Measurements from ENCODE around the gene SYNE4. TPM values are rescaled to one million over a fixed set of nuclear protein-coding genes. Genes with fewer than 3 reads are reported as not detected.

The SYNE4 gene
- polyA plus RNA-seq, 1 of the 3 experiments (the other 2 are of a cell fraction), result 0.48 TPM

DNA sequence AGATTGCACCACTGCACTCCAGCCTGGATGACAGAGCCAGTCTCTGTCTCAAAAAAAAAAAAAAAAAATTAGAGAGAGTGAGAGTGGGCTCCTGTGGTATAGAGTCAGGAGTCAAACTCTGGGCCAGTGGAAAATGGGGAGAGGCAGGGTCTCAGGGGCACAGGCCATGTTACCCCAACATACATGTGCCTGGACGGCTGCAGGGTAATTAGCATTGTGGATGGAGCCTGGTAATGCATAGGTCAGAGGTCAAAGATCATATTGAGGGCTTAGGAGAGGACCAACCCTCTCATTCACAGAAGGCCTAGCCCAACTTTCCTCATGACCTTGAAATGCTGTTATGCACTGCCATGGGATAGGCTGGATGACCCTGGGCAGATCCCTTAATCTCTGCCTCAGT lies 16.9 kb upstream of the SYNE4 start:
- CTCF ChIA-PET, result no interaction called here
- WGBS (ENCODE audit: low lambda C conversion rate), result 62% methylated on average over 1 of the region's 1 CpG

DNA sequence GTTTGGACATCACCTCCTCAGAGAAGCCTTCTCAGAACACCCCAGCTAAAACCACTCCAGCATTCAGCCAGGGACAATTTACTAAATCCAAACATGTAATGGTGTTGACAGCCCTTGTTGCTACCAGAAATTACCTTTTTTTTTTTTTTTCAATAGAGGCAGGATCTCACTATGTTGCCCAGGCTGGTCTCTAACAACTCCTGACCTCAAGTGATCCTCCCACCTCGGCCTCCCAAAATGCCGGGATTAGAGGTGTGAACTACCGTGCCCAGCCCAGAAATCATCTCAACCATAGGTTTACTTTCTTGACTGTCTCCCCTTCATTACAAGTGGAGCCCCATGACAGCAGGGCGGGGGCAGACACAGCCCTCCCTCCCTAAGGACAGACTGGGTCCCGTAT lies 14.8 kb upstream of the SYNE4 start:
- 91% methylated on average over 5 of the region's 5 CpGs for WGBS (ENCODE audit: low lambda C conversion rate)
- Histone ChIP-seq H3K36me3 (replicated peaks in 1 of 2; ENCODE audit: control insufficient read depth in 1 of 2, insufficient read depth in 2 of 2, low read length in 1 of 2) (peaks cover 8 to 28% of the 10 kb centered on the region in 2 experiments), H3K9ac (no peak overlapping the region), H3K9me2 (no peaks in the 10 kb centered on the region), H2AFZ (ENCODE audit: low read depth) (no peak overlapping the region), H4K20me1 (ENCODE audit: insufficient read depth) (no peaks in the 10 kb centered on the region), H3K4me1 (ENCODE audit: control insufficient read depth in 1 of 2, insufficient read depth in 2 of 2, low read depth in 1 of 2, low read length in 1 of 2) (no peaks in the 10 kb centered on the region), H3K4me3 (ENCODE audit: low read depth in 2 of 2, low read length in 1 of 2) (no peak overlapping the region), H3K4me2 (no peak overlapping the region), H3K27ac (ENCODE audit: low read depth in 2 of 2, low read length in 1 of 2) (no peak overlapping the region), H3K9me3 (no peaks in the 10 kb centered on the region), H3F3A (replicated peaks; ENCODE audit: insufficient read depth) (no peaks in the 10 kb centered on the region), H3K79me2 (ENCODE audit: insufficient read depth) (no peaks in the 10 kb centered on the region), H3K27me3 (ENCODE audit: insufficient read depth) (no peaks in the 10 kb centered on the region)
- no peak for DNase-seq
- CTCF ChIA-PET, result no interaction called here
- POLR2A ChIA-PET, result no interaction called here
- TF ChIP-seq FOXM1 (IDR thresholded peaks at IDR 0.05; ENCODE audit: low read depth) (no peak), EP300 (IDR thresholded peaks at IDR 0.05; ENCODE audit: borderline replicate concordance in 1 of 2, low read depth in 1 of 2, low read length in 1 of 2) (no peak), SIN3A (IDR thresholded peaks at IDR 0.05; ENCODE audit: borderline replicate concordance, low read depth, low read length) (no peak), ELF1 (IDR thresholded peaks at IDR 0.05) (no peak), YY1 (IDR thresholded peaks at IDR 0.05; ENCODE audit: low read depth) (no peak), CHD2 (IDR thresholded peaks at IDR 0.05; ENCODE audit: low read length, partially characterized antibody) (no peak), JUND (IDR thresholded peaks at IDR 0.05) (no peak), EZH2phosphoT487 (IDR thresholded peaks at IDR 0.05; ENCODE audit: borderline replicate concordance, low read depth) (no peak), GATA2 (CRISPR knock-in tag; IDR thresholded peaks at IDR 0.05) (no peak), MEF2A (IDR thresholded peaks at IDR 0.05; ENCODE audit: borderline replicate concordance, low read depth) (no peak), FOSL2 (IDR thresholded peaks at IDR 0.05; ENCODE audit: borderline replicate concordance, low read depth) (no peak), RCOR1 (IDR thresholded peaks at IDR 0.05; ENCODE audit: low read length) (no peak)
- TF ChIP-seq, protein P1, sequence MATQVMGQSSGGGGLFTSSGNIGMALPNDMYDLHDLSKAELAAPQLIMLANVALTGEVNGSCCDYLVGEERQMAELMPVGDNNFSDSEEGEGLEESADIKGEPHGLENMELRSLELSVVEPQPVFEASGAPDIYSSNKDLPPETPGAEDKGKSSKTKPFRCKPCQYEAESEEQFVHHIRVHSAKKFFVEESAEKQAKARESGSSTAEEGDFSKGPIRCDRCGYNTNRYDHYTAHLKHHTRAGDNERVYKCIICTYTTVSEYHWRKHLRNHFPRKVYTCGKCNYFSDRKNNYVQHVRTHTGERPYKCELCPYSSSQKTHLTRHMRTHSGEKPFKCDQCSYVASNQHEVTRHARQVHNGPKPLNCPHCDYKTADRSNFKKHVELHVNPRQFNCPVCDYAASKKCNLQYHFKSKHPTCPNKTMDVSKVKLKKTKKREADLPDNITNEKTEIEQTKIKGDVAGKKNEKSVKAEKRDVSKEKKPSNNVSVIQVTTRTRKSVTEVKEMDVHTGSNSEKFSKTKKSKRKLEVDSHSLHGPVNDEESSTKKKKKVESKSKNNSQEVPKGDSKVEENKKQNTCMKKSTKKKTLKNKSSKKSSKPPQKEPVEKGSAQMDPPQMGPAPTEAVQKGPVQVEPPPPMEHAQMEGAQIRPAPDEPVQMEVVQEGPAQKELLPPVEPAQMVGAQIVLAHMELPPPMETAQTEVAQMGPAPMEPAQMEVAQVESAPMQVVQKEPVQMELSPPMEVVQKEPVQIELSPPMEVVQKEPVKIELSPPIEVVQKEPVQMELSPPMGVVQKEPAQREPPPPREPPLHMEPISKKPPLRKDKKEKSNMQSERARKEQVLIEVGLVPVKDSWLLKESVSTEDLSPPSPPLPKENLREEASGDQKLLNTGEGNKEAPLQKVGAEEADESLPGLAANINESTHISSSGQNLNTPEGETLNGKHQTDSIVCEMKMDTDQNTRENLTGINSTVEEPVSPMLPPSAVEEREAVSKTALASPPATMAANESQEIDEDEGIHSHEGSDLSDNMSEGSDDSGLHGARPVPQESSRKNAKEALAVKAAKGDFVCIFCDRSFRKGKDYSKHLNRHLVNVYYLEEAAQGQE (IDR thresholded peaks at IDR 0.05; ENCODE audit: low read depth, low read length), result no peak
- TF ChIP-seq, protein P2, sequence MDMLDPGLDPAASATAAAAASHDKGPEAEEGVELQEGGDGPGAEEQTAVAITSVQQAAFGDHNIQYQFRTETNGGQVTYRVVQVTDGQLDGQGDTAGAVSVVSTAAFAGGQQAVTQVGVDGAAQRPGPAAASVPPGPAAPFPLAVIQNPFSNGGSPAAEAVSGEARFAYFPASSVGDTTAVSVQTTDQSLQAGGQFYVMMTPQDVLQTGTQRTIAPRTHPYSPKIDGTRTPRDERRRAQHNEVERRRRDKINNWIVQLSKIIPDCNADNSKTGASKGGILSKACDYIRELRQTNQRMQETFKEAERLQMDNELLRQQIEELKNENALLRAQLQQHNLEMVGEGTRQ (IDR thresholded peaks at IDR 0.05; ENCODE audit: borderline replicate concordance, low read depth, low read length), result no peak
- TF ChIP-seq, protein P3, sequence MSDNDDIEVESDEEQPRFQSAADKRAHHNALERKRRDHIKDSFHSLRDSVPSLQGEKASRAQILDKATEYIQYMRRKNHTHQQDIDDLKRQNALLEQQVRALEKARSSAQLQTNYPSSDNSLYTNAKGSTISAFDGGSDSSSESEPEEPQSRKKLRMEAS (IDR thresholded peaks at IDR 0.05; ENCODE audit: low read depth), result no peak

More for the DNA sequence above, 16.9 kb upstream of the SYNE4 start:
- Histone ChIP-seq H3K36me3 (replicated peaks in 1 of 2; ENCODE audit: control insufficient read depth in 1 of 2, insufficient read depth in 2 of 2, low read length in 1 of 2) (peaks cover 8 to 23% of the 10 kb centered on the region in 2 experiments), H3K9me3 (no peaks in the 10 kb centered on the region), H3K4me1 (ENCODE audit: control insufficient read depth in 1 of 2, insufficient read depth in 2 of 2, low read depth in 1 of 2, low read length in 1 of 2) (no peaks in the 10 kb centered on the region), H3F3A (replicated peaks; ENCODE audit: insufficient read depth) (no peaks in the 10 kb centered on the region), H3K4me3 (ENCODE audit: low read depth in 2 of 2, low read length in 1 of 2) (no peak overlapping the region), H3K9me2 (no peaks in the 10 kb centered on the region), H4K20me1 (ENCODE audit: insufficient read depth) (no peaks in the 10 kb centered on the region), H3K4me2 (no peak overlapping the region), H3K27ac (ENCODE audit: low read depth in 2 of 2, low read length in 1 of 2) (no peak overlapping the region), H3K9ac (no peak overlapping the region), H2AFZ (ENCODE audit: low read depth) (no peak overlapping the region), H3K27me3 (ENCODE audit: insufficient read depth) (no peaks in the 10 kb centered on the region), H3K79me2 (ENCODE audit: insufficient read depth) (0 out of 2 replicates have a peak, but pooled peaks cover 3% of the 10 kb centered on the region)
- no peak for DNase-seq
- no peak for TF ChIP-seq TEAD4 (IDR thresholded peaks at IDR 0.05; ENCODE audit: borderline replicate concordance, insufficient read depth)
- TF ChIP-seq, protein P4, sequence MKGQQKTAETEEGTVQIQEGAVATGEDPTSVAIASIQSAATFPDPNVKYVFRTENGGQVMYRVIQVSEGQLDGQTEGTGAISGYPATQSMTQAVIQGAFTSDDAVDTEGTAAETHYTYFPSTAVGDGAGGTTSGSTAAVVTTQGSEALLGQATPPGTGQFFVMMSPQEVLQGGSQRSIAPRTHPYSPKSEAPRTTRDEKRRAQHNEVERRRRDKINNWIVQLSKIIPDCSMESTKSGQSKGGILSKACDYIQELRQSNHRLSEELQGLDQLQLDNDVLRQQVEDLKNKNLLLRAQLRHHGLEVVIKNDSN (IDR thresholded peaks at IDR 0.05; ENCODE audit: borderline replicate concordance, low read depth), result no peak
- TF ChIP-seq RCOR1 (IDR thresholded peaks at IDR 0.05; ENCODE audit: low read length), result no peak
- TF ChIP-seq GATA2 (CRISPR knock-in tag; IDR thresholded peaks at IDR 0.05), result no peak
- TF ChIP-seq POLR2AphosphoS5 (IDR thresholded peaks at IDR 0.05; ENCODE audit: low read depth, low read length), result no peak
- TF ChIP-seq JUND (IDR thresholded peaks at IDR 0.05), result no peak
- no peak for TF ChIP-seq TCF12 (IDR thresholded peaks at IDR 0.05)
- POLR2A ChIA-PET, result no interaction called here
